NCI-H2081 treated with DMSO at 0.1 percent for 48 hours (cell line): ENCODE results near the gene HSCB.
"Not testable (repeated sequence)": the region's sequence is repeated elsewhere in the genome, so short reads cannot be mapped to it uniquely, and the experiment has no call there.

Experiments
- DNase-seq: peaks from one replicate; lab custom pipeline; 2025; lab: John Stamatoyannopoulos, UW

HSCB gene

GRCh38 chr22:28741200-28741784, 547 bp upstream of the HSCB start:
- DNase-seq = no peak

GRCh38 chr22:28742562-28742962, 723 bp downstream of the HSCB start:
- no peak for DNase-seq

- DNase-seq = no peak
Measured at GRCh38 chr22:28743852-28744251, 2.0 kb downstream of the HSCB start.

- no peak for DNase-seq
Measured at GRCh38 chr22:28750471-28750881, 8.6 kb downstream of the HSCB start.

- not testable (repeated sequence) for DNase-seq
Measured at GRCh38 chr22:28754512-28754911, 12.7 kb downstream of the HSCB start.

GRCh38 chr22:28759861-28760560, 18.2 kb downstream of the HSCB start:
- DNase-seq = no peak

- DNase-seq = no peak
Measured at GRCh38 chr22:28761449-28761755, 19.6 kb downstream of the HSCB start.

- DNase-seq = not testable (repeated sequence)
Measured at GRCh38 chr22:28762000-28762399, 20.2 kb downstream of the HSCB start.

GRCh38 chr22:28766628-28767027, 24.8 kb downstream of the HSCB start:
- no peak for DNase-seq

GRCh38 chr22:28768701-28769393, 27.0 kb downstream of the HSCB start:
- DNase-seq = no peak

GRCh38 chr22:28769394-28770085, 27.7 kb downstream of the HSCB start:
- no peak for DNase-seq

GRCh38 chr22:28771195-28771791, 29.5 kb downstream of the HSCB start:
- no peak for DNase-seq

GRCh38 chr22:28772633-28773460, 31.0 kb downstream of the HSCB start, which contains the start of gene CCDC117:
Gene CCDC117, plus strand, starts transcription at chr22:28772695. Its CDS starts 155 bp downstream, at chr22:28772850.
- peak; percentile 47 for DNase-seq

GRCh38 chr22:28773461-28773867, 31.6 kb downstream of the HSCB start:
- no peak for DNase-seq

GRCh38 chr22:28774378-28774777, 32.5 kb downstream of the HSCB start:
- no peak for DNase-seq

- no peak for DNase-seq
Measured at GRCh38 chr22:28779833-28780232, 38.0 kb downstream of the HSCB start.

GRCh38 chr22:28780296-28780695, 38.5 kb downstream of the HSCB start:
- no peak for DNase-seq

GRCh38 chr22:28783786-28784671, 42.2 kb downstream of the HSCB start:
- no peak for DNase-seq

GRCh38 chr22:28788601-28789000, 46.8 kb downstream of the HSCB start:
- no peak for DNase-seq

- no peak for DNase-seq
Measured at GRCh38 chr22:28791124-28791523, 49.3 kb downstream of the HSCB start.
